H1 (cell line): ENCODE results near the gene BICDL1. TPM values are rescaled to one million over a fixed set of nuclear protein-coding genes. Genes with fewer than 3 reads are reported as not detected.

ENCODE experiments used
- CBX8 ChIP-seq: fragments of 300-800, 300-1000 bp; sonication (generic); IDR thresholded peaks from 2 replicates; pipeline ENCODE4 v1.7.1; 2016; ENCODE audit warnings: low read depth, low read length, borderline replicate concordance
- EGR1 ChIP-seq: IDR thresholded peaks from 2 replicates; pipeline ENCODE4 v1.6.1; 2011; ENCODE audit warnings: low read depth, low read length, borderline replicate concordance
- GTF2F1 ChIP-seq: IDR thresholded peaks from 2 replicates; pipeline ENCODE4 v1.6.1; 2012; ENCODE audit warnings: low read depth, low read length, improper control_type of control experiment, borderline replicate concordance
- JUND ChIP-seq: IDR thresholded peaks from 2 replicates; pipeline ENCODE4 v1.6.1; 2011; ENCODE audit warnings: mild to moderate bottlenecking, improper control_type of control experiment, low read length
- RXRA ChIP-seq: IDR thresholded peaks from 2 replicates; pipeline ENCODE4 v1.6.1; 2011; ENCODE audit warnings: low read depth, mild to moderate bottlenecking, low read length, moderate library complexity; ENCODE audit not compliant: insufficient read depth
- SP2 ChIP-seq: IDR thresholded peaks from 2 replicates; pipeline ENCODE4 v1.6.1; 2012; ENCODE audit warnings: mild to moderate bottlenecking, low read length, inconsistent platforms
- TAF7 ChIP-seq: optimal IDR thresholded peaks from 2 replicates; pipeline ENCODE3; 2011; ENCODE audit warnings: low read depth, mild to moderate bottlenecking, inconsistent platforms, low read length, moderate library complexity, borderline replicate concordance
- TBP ChIP-seq: IDR thresholded peaks from 2 replicates; pipeline ENCODE4 v1.6.1; 2011; ENCODE audit warnings: low read depth, low read length, improper control_type of control experiment
- TEAD4 ChIP-seq: IDR thresholded peaks from 2 replicates; pipeline ENCODE4 v1.6.1; 2012; ENCODE audit warnings: low read depth, low read length, inconsistent platforms, mixed read lengths
- polyA plus RNA-seq, 7 experiments: library from polyadenylated mRNA; depleted of rRNA in 3 of 7; stranded (reverse) in 5 of 7; unstranded in 2 of 7; fragments of >200 nt in 5 of 7; fragments of 200-250 nt in 2 of 7; gene quantifications; 1 replicate in 5 of 7; 2 replicates in 1 of 7; 4 replicates in 1 of 7; pipeline versions ENCODE4 v1.2.1 to v1.2.3, GENCODE V29; 2011 to 2013; ENCODE audit warnings: missing spikeins in 2 of 7, mixed read lengths in 2 of 7
- total RNA-seq: library from RNA; stranded (reverse); fragmentation: NEBNext Ultra II Directional; extraction: Animal tissue kit (Norgen Biotek cat#: 25700); gene quantifications from 2 replicates; pipeline ENCODE4 v1.2.1, GENCODE V29; 2021
- TF ChIP-seq, protein P1 (sequence below): IDR thresholded peaks from 2 replicates; pipeline ENCODE4 v1.6.1; 2011; ENCODE audit warnings: low read length, improper control_type of control experiment

The BICDL1 gene
- total and polyA plus RNA-seq, 2 of the 8 experiments (the other 6 are each of a cell fraction or from before 2014, with no cell fraction given) = 17.2 to 25.9 TPM

DNA sequence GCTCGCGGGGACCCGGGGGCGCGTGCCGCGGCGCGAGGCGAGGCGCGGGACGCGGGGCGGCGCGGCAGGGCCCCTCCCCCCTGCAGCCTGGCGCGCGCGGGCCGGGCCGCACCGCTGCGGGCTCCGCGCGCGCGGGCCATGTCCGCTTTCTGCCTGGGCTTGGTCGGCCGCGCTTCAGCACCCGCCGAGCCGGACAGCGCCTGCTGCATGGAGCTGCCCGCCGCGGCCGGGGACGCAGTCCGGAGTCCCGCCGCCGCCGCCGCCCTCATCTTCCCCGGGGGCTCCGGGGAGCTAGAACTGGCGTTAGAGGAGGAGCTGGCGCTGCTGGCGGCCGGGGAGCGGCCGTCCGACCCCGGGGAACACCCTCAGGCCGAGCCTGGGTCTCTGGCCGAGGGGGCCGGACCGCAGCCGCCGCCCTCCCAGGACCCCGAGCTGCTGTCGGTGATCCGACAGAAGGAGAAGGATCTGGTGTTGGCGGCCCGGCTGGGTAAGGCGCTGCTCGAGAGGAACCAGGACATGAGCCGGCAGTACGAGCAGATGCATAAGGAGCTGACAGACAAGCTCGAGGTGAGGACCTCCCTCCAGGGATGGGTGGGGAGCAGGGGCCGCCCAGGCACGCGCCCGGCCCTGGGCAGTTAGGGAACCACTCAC lies 820 bp downstream of the BICDL1 start (continued):
- TF ChIP-seq TBP (peak; percentile 39; the same call in 1 of the 2 replicates), TAF7 (no peak), EGR1 (no peak), TEAD4 (no peak), GTF2F1 (no peak), JUND (no peak), SP2 (no peak), CBX8 (no peak), RXRA (no peak)
- TF ChIP-seq, protein P1, sequence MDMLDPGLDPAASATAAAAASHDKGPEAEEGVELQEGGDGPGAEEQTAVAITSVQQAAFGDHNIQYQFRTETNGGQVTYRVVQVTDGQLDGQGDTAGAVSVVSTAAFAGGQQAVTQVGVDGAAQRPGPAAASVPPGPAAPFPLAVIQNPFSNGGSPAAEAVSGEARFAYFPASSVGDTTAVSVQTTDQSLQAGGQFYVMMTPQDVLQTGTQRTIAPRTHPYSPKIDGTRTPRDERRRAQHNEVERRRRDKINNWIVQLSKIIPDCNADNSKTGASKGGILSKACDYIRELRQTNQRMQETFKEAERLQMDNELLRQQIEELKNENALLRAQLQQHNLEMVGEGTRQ = no peak
